ENCODE data around the gene ADO. TPM values are rescaled to one million over a fixed set of nuclear protein-coding genes. Genes with fewer than 3 reads are reported as not detected.

The ADO gene
- total and polyA plus RNA-seq, 2 of the 4 experiments (the other 2 are of a cell fraction) = 8.0 to 8.1 TPM

DNA sequence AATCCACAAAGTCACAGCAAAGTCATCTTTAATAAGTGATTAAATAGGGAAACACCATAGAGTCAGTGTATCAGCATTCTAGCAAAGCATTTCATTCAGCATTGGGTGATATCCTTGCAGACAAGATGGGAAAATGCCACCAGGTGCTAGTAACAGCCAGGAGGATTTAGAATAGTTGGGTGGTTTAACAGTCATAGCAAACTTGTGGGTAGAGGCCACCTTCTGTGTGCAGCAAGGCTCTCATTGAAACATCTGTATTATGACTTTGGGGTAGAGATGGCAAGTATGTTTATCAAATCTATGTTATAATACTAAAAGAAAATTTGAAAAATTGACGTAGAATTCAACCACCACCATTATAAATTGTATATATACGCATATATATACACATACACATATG is 26.4 kb upstream of the ADO start:
- no peak overlapping the region for H3K18ac ChIP-seq (ENCODE audit: low read depth, low read length)
- TF ChIP-seq, protein P1, sequence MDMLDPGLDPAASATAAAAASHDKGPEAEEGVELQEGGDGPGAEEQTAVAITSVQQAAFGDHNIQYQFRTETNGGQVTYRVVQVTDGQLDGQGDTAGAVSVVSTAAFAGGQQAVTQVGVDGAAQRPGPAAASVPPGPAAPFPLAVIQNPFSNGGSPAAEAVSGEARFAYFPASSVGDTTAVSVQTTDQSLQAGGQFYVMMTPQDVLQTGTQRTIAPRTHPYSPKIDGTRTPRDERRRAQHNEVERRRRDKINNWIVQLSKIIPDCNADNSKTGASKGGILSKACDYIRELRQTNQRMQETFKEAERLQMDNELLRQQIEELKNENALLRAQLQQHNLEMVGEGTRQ (IDR thresholded peaks at IDR 0.05; ENCODE audit: low read depth, low read length) = no peak
- TF ChIP-seq RAD21 (IDR thresholded peaks at IDR 0.05; ENCODE audit: low read length) (no peak), NFE2L2 (IDR thresholded peaks at IDR 0.05; ENCODE audit: low read depth, low read length) (no peak), FOS (IDR thresholded peaks at IDR 0.05; ENCODE audit: low read depth, low read length) (no peak), RFX5 (IDR thresholded peaks at IDR 0.05; ENCODE audit: low read depth, low read length) (no peak), MXI1 (IDR thresholded peaks at IDR 0.05; ENCODE audit: borderline replicate concordance, low read depth, low read length) (no peak), CHD1 (IDR thresholded peaks at IDR 0.05; ENCODE audit: low read depth, low read length) (no peak), RCOR1 (IDR thresholded peaks at IDR 0.05; ENCODE audit: insufficient replicate concordance, low read length) (no peak), BHLHE40 (IDR thresholded peaks at IDR 0.05; ENCODE audit: low read depth, low read length) (no peak), MAFK (IDR thresholded peaks at IDR 0.05; ENCODE audit: low read depth, low read length) (no peak), CEBPB (IDR thresholded peaks at IDR 0.05; ENCODE audit: low read depth, low read length) (no peak), MAZ (IDR thresholded peaks at IDR 0.05; ENCODE audit: borderline replicate concordance, low read depth, low read length) (no peak), SMC3 (IDR thresholded peaks at IDR 0.05; ENCODE audit: low read depth, low read length) (no peak), POLR2A (IDR thresholded peaks at IDR 0.05; ENCODE audit: low read depth, low read length) (no peak)
- TF ChIP-seq, protein P2, sequence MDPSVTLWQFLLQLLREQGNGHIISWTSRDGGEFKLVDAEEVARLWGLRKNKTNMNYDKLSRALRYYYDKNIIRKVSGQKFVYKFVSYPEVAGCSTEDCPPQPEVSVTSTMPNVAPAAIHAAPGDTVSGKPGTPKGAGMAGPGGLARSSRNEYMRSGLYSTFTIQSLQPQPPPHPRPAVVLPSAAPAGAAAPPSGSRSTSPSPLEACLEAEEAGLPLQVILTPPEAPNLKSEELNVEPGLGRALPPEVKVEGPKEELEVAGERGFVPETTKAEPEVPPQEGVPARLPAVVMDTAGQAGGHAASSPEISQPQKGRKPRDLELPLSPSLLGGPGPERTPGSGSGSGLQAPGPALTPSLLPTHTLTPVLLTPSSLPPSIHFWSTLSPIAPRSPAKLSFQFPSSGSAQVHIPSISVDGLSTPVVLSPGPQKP (IDR thresholded peaks at IDR 0.05; ENCODE audit: borderline replicate concordance, low read depth, low read length) = no peak
- TF ChIP-seq, protein P3, sequence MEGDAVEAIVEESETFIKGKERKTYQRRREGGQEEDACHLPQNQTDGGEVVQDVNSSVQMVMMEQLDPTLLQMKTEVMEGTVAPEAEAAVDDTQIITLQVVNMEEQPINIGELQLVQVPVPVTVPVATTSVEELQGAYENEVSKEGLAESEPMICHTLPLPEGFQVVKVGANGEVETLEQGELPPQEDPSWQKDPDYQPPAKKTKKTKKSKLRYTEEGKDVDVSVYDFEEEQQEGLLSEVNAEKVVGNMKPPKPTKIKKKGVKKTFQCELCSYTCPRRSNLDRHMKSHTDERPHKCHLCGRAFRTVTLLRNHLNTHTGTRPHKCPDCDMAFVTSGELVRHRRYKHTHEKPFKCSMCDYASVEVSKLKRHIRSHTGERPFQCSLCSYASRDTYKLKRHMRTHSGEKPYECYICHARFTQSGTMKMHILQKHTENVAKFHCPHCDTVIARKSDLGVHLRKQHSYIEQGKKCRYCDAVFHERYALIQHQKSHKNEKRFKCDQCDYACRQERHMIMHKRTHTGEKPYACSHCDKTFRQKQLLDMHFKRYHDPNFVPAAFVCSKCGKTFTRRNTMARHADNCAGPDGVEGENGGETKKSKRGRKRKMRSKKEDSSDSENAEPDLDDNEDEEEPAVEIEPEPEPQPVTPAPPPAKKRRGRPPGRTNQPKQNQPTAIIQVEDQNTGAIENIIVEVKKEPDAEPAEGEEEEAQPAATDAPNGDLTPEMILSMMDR (conservative IDR thresholded peaks at IDR 0.05; ENCODE audit: low read depth, low read length) = no peak
- DNase-seq (no peak), ATAC-seq (ENCODE audit: low read depth) (no peak)
- no peak overlapping the region for H4K5ac ChIP-seq (ENCODE audit: low read depth, low read length)
- H2BK20ac ChIP-seq (ENCODE audit: low read depth, low read length) = no peak overlapping the region
- no peak overlapping the region for H4K91ac ChIP-seq (ENCODE audit: insufficient read depth, low read depth, low read length)
- no peak overlapping the region for H3K4ac ChIP-seq (ENCODE audit: low read depth, low read length)
- H3K4me1 ChIP-seq (ENCODE audit: control insufficient read depth, insufficient read depth, low read length) = no peaks in the 10 kb centered on the region
- no peak overlapping the region for H2BK15ac ChIP-seq (ENCODE audit: low read depth, low read length)
- no peak overlapping the region for H2AK5ac ChIP-seq (ENCODE audit: low read depth, low read length)
- no peak overlapping the region for H2BK5ac ChIP-seq (ENCODE audit: low read depth, low read length, poor library complexity, severe bottlenecking)
- H3K4me3 ChIP-seq (ENCODE audit: insufficient read depth, low read depth, low read length) = no peak overlapping the region
- H4K8ac ChIP-seq (ENCODE audit: low read depth in 2 of 2, low read length in 2 of 2) = no peak overlapping the region
- H3K56ac ChIP-seq (ENCODE audit: extremely low read depth, insufficient read depth, low read length) = no peak overlapping the region
- no peaks in the 10 kb centered on the region for H4K20me1 ChIP-seq (ENCODE audit: insufficient read depth, low read length)
- peaks cover 14% of the 10 kb centered on the region for H3K27me3 ChIP-seq (ENCODE audit: control insufficient read depth, insufficient read depth, low read length)
- H3K27ac ChIP-seq (ENCODE audit: insufficient read depth, low read length) = no peak overlapping the region
- H3K23ac ChIP-seq (ENCODE audit: low read depth, low read length) = no peak overlapping the region
- ChIA-PET POLR2A (ENCODE audit: unreplicated experiment) (no interaction called here), CTCF (no interaction called here)
- no peak overlapping the region for H2BK120ac ChIP-seq (ENCODE audit: low read depth, low read length)
- H2AK9ac ChIP-seq (replicated peaks; ENCODE audit: low read depth, low read length, poor library complexity) = no peak overlapping the region
- no peaks in the 10 kb centered on the region for H3K9me1 ChIP-seq (ENCODE audit: insufficient read depth, low read length)
- dilution Hi-C loops (cut with HindIII; ENCODE audit: low sequenced_read_pairs, unreplicated experiment) = no loop called here
- H3K9ac ChIP-seq (ENCODE audit: low read depth, low read length) = no peak overlapping the region
- no peaks in the 10 kb centered on the region for H3K79me1 ChIP-seq (ENCODE audit: low read depth in 1 of 2, low read length in 2 of 2)
- no peak overlapping the region for H3K14ac ChIP-seq (replicated peaks; ENCODE audit: low read depth, low read length)
- intact Hi-C loops (cut with micrococcal nuclease) = no loop called here
- no peaks in the 10 kb centered on the region for H3K9me3 ChIP-seq (ENCODE audit: control insufficient read depth, insufficient read depth, low read length)
- no peak overlapping the region for H2AFZ ChIP-seq (replicated peaks; ENCODE audit: low read length, poor library complexity)
- H3K36me3 ChIP-seq (ENCODE audit: control insufficient read depth, insufficient read depth, low read length) = no peaks in the 10 kb centered on the region
- BruUV-seq (replicated peaks) = no TSS peak
- in situ Hi-C loops (cut with MboI; ENCODE audit: low sequenced_read_pairs) = no loop called here
- H3K4me2 ChIP-seq (ENCODE audit: low read depth, low read length) = no peak overlapping the region
- WGBS, 2 experiments (ENCODE audit: extremely low coverage in 2 of 2, insufficient read length in 1 of 2) = no CpG with 5 or more reads among the region's 2 CpGs

Data from IMR-90 (cell line).